Measurements from ENCODE around the gene FSTL5. TPM values are rescaled to one million over a fixed set of nuclear protein-coding genes. Genes with fewer than 3 reads are reported as not detected.

FSTL5 gene
- total RNA-seq, 1 donor from 2014 or later: not detected

DNA sequence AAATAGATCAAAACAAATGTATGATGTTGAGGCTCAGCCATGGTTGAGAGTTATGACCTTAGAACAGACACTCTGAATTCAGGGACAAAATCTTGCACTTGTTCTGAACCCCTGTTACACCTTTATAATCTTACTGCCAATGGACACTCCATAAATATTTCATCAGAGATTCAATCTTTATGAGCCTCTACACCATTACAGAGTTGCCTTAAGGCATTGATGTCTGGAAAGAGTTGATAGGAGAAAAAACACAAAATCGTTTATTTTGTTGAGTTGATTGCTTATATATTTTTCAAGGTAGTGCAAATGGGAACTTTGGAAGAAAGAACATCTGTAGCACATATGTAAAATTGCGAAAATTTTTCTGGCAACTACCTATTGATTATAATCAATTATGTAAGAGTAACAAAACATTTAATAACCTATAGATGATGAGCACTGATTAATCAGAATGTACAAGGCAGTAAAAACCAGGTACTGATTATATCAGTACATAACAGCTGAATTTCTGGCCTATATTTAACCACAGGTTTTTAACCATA, 568.5 kb downstream of the FSTL5 start:
- TF ChIP-seq, protein P1, sequence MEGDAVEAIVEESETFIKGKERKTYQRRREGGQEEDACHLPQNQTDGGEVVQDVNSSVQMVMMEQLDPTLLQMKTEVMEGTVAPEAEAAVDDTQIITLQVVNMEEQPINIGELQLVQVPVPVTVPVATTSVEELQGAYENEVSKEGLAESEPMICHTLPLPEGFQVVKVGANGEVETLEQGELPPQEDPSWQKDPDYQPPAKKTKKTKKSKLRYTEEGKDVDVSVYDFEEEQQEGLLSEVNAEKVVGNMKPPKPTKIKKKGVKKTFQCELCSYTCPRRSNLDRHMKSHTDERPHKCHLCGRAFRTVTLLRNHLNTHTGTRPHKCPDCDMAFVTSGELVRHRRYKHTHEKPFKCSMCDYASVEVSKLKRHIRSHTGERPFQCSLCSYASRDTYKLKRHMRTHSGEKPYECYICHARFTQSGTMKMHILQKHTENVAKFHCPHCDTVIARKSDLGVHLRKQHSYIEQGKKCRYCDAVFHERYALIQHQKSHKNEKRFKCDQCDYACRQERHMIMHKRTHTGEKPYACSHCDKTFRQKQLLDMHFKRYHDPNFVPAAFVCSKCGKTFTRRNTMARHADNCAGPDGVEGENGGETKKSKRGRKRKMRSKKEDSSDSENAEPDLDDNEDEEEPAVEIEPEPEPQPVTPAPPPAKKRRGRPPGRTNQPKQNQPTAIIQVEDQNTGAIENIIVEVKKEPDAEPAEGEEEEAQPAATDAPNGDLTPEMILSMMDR (conservative IDR thresholded peaks at IDR 0.05; ENCODE audit: low read depth, low read length): no peak
- no peak for DNase-seq (ENCODE audit: low read depth)
- no peak overlapping the region for H3K4me3 ChIP-seq (ENCODE audit: low read depth, low read length)

DNA sequence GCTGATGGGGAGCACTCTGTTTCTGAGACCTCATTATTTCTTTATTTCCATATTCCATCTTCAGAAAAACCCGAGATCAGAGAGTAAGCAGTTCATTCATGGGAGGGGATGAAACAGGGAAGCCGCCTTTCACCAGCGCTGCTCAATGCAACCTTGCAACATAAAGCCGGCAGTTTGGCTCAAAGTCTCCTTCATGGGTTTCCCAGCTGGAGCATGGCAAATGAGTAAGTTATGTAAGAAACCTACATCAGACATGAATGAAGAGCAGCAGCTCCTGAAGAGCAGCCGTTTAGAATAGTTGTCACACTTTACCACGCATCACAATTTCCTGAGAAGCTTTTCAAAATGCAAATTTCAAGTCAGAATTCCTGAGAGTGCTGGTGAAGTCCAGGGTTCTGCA, 578.8 kb downstream of the FSTL5 start:
- no peak overlapping the region for H3K4me3 ChIP-seq (ENCODE audit: low read depth, low read length)
- TF ChIP-seq, protein P1 (conservative IDR thresholded peaks at IDR 0.05; ENCODE audit: low read depth, low read length): no peak
- DNase-seq (ENCODE audit: low read depth): no peak

DNA sequence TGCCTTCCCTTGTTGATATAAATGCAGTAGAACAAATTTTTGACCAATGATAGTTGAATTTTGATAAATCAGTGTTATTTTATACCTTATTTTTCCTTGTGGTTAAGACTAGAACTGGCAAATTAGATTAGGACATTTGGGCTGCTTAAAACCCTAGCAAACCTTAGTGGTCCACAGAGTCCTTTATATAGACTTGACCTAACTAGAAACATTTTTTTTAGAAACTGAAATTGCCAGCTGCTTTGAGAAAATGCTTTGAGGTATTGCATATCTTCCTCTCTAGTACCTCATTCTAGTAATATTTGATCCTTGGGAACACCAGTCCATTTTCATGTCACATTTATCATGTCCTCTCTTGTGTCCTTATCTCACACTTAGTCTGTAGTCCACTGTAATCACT, 580.3 kb downstream of the FSTL5 start:
- DNase-seq (ENCODE audit: low read depth): no peak
- TF ChIP-seq, protein P1 (conservative IDR thresholded peaks at IDR 0.05; ENCODE audit: low read depth, low read length): no peak

DNA sequence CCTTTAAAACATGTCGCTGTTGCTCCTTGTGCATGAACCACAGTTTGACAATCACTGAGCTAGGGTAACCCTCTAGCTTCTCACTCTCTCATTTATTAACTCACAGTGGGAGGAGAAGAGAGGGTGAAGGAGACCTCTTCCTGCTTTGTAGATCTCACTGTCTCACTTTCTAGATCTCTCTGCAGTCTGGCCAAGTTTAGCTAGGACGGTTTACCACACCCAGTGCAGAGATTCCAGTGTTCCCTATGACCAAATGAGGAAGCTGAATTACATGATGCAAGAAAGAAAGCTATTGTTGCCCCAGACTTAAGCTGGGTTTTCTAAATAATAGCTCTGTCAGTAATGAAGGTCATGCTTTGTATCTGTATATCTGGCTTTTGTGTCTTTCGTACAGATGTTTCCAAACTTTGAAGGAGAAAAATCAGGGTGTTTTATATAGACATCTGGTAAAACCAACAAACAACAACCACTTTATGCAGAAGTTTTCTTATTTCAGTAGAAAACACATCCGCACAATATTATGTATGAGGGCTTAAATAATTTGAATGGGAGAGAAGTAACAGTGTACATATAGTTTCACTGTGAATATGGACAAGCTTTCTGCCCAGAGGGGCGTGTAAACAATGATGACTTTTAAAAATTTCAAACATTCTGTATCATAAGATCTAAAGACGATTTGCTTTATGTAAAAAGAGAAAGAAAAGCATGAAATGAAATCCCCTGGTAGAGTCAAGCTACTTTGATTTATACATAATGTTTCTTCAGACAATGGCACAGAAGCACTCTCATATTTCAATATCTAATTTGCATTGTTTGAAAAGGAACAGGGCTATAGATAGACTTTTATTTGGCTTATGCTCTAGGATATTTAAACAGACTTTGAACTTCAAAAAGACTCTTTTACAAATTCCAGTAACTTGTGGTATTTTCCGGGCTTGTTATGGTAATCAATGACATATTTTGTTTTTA, 582.3 kb downstream of the FSTL5 start:
- TF ChIP-seq, protein P1 (conservative IDR thresholded peaks at IDR 0.05; ENCODE audit: low read depth, low read length): no peak
- DNase-seq (ENCODE audit: low read depth): no peak
- no peak overlapping the region for H3K4me3 ChIP-seq (ENCODE audit: low read depth, low read length)

More for the DNA sequence above, 580.3 kb downstream of the FSTL5 start:
- H3K4me3 ChIP-seq (ENCODE audit: low read depth, low read length): no peak overlapping the region

DNA sequence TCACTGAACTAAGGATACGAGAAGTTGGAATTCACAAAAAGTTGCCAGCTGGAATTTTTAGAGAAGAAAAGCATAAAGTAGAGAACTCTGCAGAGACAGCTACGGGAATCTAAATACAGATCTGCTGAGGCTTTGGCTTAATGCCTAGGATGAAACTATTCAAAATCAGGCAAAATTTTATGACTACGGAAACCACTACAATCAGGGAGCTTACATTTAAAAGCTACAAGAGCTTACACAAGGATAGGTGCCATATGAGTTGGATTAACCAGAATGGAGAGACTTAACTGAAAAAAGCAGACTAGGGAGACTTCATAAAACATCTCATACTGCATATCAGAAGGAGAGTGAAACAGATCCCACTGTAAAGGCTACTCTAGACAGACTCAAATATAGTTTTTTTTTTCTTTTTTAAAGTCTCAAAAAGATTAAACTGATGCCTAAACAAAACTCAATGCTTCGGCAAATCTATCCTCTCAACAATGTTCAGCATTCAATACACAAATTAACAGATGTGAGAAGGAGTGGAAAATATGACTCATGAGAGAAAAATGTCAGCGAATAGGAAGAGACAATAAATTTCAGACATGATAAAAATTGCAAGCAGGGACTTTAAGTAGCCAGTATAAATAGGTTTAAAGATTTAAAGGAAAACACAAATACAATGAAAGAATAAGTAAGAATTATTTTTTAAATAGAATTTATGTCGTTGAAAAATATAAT, 586.1 kb downstream of the FSTL5 start:
- TF ChIP-seq, protein P1 (conservative IDR thresholded peaks at IDR 0.05; ENCODE audit: low read depth, low read length): no peak
- no peak for DNase-seq (ENCODE audit: low read depth)
- H3K4me3 ChIP-seq (ENCODE audit: low read depth, low read length): no peak overlapping the region

DNA sequence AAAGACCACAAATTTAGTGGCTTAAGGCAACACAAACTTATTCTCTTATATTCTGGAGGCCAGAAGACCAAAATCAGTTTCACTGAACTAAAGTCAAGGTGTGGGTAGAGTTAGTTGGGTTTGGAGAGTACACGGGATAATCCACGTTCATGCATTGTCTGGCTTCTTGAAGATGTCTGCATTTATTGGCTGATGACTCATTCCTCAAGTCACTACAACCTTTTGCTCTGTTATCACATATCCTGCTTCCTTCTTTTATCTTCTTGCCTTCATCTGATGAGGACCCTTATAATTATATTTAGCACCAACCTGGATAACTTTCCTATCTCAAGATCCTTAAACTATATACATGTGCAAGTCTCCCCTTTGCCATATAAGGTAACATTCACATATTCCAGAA, 590.0 kb downstream of the FSTL5 start:
- TF ChIP-seq, protein P1 (conservative IDR thresholded peaks at IDR 0.05; ENCODE audit: low read depth, low read length): no peak
- no peak for DNase-seq (ENCODE audit: low read depth)
- H3K4me3 ChIP-seq (ENCODE audit: low read depth, low read length): no peak overlapping the region

Measured in epithelial cell of proximal tubule (primary cell).